Muscle of back (tissue), 11 donors: ENCODE measurements around the gene SEMA4A. TPM values are rescaled to one million over a fixed set of nuclear protein-coding genes. Genes with fewer than 3 reads are reported as not detected.
"Not testable (repeated sequence)": the region's sequence is repeated elsewhere in the genome, so short reads cannot be mapped to it uniquely, and the experiment has no call there.

Experiments
- DNase-seq, 3 donors: peaks; one replicate each; pipeline versions ENCODE4 v3.0.0 to v3.0.0-alpha.2; 2013
- polyA plus RNA-seq, 10 donors: library from polyadenylated mRNA; unstranded; fragments of 120-200 nt; gene quantifications; one replicate each; pipeline ENCODE4 v1.2.1, GENCODE V29; 2013; ENCODE audit not compliant: insufficient read length in 10 of 10

SEMA4A gene
- polyA plus RNA-seq, 10 donors, result 2.0 to 7.5 (median 3.3) TPM

GRCh38 chr1:156157506-156157905, 4.1 kb downstream of the SEMA4A start:
- no peak for DNase-seq

- DNase-seq, result no peak
These were observed 4.6 kb downstream of the SEMA4A start for GRCh38 chr1:156157966-156158365.

GRCh38 chr1:156160000-156160742, 6.8 kb downstream of the SEMA4A start:
- peak in 1 of 3 donors; percentile 69 for DNase-seq

- DNase-seq, result peak; percentile 83 to 96 (median 91)
These were observed 7.4 kb downstream of the SEMA4A start for GRCh38 chr1:156160743-156161171.

DNA sequence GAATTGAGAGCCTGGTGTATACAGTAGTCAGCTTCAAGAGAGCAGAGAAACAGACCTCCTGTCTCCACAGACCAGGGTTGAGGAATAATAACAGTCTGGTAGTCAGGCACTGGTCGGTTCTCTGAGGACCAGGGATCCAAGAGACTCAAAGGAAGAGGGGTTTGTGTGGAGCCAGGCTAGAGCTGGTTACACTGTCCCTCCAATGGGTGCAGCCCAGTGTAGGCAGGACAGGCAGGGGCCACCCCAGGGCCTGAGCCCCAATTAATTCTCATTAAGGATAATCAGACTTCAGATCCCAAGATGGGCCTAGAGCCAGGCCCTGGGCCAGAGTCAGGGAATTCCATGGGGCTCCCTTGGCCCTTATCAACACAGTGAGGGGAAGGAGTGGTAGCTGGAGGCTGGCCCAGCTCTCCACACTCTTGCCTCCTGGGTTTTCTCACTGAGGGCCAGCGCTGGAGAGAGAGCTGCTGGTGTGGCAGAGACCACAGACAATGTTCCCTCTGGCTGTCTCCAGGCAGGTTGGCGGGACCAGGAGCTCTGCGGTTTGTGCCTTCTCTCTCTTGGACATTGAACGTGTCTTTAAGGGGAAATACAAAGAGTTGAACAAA, 9.1 kb downstream of the SEMA4A start:
- no peak for DNase-seq

DNA sequence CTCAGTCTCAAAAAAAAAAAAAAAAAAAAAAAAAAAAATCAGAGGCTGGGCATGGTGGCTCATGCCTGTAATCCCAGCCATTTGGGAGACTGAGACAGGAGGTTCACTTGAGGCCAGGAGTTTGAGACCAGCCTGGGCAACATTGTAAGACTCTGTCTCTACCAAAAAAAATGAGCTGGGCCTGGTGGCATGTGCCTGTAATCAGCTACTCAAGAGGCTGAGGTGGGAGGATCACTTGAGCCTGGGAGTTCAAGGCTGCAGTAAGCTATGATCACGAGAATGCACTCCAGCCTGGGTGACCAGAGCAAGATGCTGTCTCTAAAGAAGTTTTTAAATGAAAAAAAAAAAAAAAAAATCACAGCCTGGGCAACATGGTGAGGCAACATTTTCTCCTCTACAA, 10.3 kb downstream of the SEMA4A start:
- DNase-seq, result no peak

DNA sequence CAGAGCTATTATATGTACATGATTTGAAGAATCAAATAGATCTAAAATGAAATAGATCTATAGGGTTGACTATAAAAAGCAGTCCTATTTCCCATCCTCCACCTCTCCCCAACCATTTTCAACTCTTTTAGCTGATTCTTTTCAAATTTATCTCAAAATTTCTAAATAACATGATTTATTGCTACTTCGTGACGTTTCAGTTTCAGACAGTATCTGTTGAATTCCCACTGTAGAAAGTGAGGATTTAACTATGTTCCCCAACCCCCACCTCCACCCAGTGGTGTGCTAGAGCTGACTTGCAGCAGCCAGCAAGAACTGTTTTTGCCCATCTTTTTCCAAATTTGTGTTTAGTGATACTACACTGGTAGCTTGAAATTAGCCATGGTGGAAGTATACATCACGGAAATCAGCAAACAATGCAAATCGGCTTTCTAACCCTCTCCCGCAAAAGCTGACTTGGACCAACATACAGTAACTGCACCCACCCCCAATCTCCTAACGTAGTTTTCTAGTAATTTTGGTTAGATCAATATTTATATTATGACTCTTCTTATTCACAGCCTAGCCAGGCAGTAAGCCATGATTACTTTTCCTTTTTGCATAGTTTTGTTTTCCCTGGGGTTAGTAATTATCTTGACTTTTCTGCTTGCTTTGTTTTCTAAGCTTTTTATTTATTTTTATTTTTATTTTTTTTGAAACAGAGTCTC, 10.9 kb downstream of the SEMA4A start:
- no peak for DNase-seq

- no peak for DNase-seq
These were observed 11.7 kb downstream of the SEMA4A start for GRCh38 chr1:156165083-156165482.

DNA sequence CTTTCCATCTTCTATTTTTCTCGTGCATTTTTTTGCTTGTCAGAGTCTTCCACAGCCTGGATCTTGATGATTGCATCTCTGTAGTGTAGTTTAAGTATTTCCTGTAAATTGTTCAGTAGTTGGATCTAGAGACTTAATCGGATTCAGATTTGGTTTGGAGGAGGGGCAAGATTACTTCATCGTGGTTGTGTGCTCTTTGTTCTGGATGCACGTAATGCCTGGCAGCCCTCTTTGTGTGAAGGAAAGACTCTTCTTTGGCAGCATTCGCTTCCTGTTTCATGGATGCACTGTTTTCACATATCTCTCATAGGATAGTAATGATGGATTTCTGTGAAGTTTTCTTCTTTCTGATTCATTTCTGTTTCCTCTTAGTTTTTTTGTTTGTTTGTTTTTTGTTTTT, 14.2 kb downstream of the SEMA4A start:
- no peak for DNase-seq

GRCh38 chr1:156172696-156173470, 19.5 kb downstream of the SEMA4A start:
- no peak for DNase-seq

GRCh38 chr1:156176610-156177210, 23.3 kb downstream of the SEMA4A start:
- DNase-seq, result no peak

DNA sequence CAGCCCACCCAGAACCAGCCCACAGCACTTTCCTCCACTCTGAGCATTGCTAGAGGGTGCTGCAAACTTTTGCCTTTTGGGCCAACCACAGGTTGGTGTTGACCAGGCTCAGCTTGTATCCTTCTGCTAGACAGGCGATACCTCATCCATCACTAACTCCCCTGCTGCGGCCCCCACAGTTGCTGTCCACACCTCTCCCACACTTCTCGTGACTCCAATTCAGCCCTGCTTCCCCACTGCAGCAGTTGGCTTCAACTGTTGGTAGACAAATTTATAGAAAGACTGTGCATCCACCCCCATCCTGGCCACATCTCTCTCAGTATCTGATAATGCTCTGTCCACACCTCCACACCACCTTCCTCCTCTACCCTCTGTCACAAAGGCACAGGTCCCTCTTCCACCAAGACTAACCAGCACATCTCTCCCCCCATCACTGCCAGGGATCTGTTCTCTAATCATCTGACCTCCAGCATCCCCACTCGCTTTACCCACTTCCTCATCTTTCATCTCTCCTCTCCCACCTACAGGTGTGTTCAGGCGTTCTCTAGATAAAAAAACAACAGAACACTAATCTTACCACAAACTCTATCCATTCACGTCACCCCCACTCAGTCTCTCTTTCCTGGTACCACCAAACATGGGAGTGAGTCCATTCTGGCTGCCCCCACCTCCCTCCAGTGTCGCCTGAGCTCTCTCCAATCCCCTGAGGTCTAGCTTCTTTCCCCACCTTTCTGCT, 24.7 kb downstream of the SEMA4A start:
- DNase-seq, result no peak

DNA sequence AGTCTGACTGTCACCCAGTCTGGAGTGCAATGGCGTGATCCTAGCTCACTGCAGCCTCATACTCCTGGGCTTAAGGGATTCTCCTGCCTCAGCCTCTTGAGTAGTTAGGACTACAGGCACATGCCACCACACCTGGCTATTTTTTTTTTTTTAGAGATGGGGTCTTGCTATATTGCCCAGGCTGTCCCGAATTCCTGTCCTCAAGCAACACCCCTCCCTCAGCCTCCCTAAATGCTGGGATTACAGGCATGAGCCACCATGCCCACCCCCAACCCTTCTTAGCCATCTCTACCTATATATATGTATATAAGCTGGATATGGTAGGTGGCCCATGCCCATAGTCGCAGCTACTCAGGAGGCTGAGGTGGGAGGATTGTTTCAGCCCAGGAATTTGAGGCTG, 27.1 kb downstream of the SEMA4A start:
- no peak for DNase-seq

DNA sequence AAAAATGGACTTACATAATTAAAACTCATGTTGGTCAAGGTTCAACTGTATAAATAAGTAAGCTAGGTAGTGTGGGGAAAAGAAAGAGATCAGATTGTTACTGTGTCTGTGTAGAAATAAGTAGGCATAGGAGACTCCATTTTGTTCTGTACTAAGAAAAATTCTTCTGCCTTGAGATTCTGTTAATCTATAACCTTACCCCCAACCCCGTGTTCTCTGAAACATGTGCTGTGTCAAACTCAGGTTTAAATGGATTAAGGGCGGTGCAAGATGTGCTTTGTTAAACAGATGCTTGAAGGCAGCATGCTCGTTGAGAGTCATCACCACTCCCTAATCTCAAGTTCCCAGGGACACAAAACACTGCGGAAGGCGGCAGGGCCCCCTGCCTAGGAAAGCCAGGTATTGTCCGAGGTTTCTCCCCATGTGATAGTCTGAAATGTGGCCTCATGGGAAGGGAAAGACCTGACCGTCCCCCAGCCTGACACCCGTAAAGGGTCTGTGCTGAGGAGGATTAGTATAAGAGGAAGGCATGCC, 28.1 kb downstream of the SEMA4A start:
- not testable (repeated sequence) for DNase-seq

GRCh38 chr1:156182010-156182779, 28.8 kb downstream of the SEMA4A start:
- not testable (repeated sequence) for DNase-seq

DNA sequence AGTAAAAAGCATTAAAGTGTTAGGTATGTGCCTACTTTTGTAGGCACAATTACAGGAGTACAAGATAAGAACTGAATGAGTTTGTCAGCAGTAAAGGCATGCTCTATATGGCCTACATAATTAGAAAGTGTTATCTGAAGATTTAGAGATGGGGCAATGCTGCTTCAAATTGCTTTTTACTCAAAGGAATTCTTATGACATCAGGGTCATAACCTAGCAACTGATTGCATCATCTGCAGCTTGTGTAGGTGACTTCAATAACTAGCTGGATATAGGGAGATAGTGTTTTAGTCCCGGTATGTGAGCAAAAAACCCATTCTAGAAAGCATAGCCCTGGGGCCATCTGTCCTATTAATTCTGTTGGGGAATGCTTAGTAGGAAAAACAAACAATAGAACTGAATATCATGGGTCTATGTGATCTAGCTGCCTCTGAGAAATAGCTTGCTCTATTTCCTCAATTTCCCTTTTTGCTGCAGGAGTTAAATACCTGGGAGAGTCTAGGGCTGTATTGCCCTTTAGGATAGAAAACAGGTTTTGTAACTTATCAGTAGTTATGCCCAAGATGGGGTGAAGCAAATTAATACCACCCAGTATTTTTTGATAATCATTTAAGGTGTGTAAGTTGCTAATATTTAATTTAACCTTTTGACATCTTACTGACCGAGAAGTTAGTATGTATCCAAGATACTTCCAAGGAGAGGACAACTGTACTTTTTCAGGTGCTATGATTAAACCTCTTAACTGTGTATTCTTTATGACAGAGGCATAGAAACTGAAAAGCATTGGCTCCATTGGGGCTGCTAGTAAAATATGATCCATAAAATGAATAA, 33.2 kb downstream of the SEMA4A start:
- not testable (repeated sequence) for DNase-seq

DNA sequence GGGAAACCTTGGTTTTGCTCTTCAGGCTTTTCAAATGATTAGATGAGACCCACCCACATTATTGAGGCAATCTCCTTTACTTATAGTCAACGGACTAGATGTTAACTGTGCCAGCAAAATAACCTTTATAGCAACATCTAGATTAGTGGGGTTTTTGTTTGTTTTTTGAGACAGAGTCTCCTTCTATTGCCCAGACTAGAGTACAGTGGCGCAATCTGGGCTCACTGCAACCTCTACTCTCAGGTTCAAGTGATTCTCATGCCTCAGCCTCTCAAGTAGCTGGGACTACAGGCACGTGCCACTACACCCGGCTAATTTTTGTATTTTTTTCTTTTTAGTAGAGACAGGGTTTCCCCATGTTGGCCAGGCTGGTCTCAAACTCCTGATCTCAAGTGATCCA, 36.9 kb downstream of the SEMA4A start:
- DNase-seq, result not testable (repeated sequence)

DNA sequence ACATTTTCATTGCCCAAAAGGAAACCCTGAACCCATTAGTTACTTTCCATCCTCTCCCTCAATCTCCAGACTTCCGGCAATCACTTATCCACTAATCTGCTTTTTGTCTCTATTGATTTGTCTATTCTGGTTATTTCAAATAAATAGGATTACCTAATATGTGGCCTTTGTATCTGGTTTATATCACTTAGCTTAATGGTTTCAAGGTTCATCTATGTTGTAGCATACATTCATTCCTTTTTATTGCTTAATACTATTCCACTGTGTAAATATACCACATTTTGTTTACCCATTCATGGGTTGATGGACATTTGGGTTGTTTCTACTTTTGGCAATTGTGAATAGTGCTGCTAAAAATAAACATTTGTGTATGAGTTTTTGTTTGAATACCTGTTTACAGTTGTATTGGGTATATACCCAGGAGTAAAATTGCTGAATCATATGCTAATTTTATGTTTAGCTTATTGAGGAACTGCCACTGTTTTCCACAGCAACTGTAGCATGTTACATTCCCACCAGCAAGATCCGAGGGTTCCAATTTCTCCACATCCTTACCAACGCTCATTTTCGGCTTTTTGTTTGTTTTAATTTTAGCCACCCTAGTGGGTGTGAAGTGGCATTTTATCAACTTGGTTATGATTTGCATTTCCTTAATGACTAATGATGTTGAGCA, 38.0 kb downstream of the SEMA4A start:
- DNase-seq, result no peak

GRCh38 chr1:156193208-156193487, 39.8 kb downstream of the SEMA4A start:
- DNase-seq, result no peak
